ENCODE results near the gene PLA2G4A.

Gene PLA2G4A

DNA sequence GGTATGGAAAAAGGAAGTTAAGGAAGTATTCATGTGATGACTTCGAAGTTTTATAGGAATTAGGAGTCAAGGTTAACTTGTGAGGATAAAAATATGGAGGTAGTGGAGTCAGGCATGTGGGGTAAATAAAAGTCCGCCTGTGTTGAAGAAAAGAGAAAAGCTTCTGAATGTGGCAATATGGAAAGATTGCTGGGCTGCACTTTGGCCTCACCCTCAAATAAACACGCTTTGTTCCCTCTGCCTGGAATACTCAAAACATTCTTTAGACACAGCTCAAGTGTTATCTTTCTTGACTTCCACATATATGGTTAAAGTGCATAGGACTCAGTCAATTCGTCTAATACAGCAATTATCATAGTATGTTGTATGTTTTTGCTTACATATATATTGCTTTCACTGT, 137.7 kb downstream of the PLA2G4A start:
- H3K9me3 ChIP-seq (ENCODE audit: control insufficient read depth, low read depth, low read length), result no peaks in the 10 kb centered on the region
- no peaks in the 10 kb centered on the region for H3K36me3 ChIP-seq (ENCODE audit: control insufficient read depth, low read depth, low read length)
- no peak overlapping the region for H3K4me3 ChIP-seq (ENCODE audit: low read length)
- H3K4me1 ChIP-seq (ENCODE audit: control insufficient read depth, low read depth, low read length), result peaks cover 6% of the 10 kb centered on the region
- H3K9ac ChIP-seq (ENCODE audit: low read length), result no peak overlapping the region
- H3K27ac ChIP-seq (ENCODE audit: low read length), result no peak overlapping the region
- no peaks in the 10 kb centered on the region for H3K27me3 ChIP-seq (ENCODE audit: control insufficient read depth, insufficient read depth, low read length)

DNA sequence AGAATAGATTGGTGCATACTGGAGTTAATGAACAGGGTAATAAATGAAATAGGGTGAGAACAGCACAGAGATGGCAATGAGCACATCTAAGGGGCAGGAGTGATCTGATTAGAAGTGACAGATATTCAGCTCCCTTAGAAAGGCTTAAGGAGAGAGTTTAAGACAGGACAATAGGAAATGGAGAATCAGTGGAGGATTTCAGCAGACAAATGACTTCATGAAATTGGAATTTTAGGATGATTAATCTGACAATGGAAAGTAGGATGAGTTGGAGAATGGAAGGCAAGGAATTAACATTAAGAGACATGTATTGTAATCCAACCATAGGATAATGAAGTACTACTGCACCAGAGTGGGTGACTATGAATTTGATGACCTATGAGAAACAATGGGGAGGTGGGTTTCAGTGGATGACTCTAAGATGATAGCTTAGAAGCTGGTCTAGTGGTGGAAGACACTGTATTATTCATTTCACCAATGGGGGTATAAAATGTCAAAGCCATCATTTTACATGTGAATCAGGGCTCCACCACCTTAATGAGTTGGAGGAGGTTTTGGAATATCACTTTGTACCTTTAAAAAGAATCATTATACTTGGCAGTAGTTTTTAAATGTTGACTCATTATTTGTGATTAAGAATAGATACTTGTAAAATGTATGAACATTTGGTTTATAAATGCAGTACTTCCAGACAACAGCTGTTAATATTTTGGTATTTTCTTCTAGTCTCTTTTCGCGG, 139.1 kb downstream of the PLA2G4A start:
- no peak overlapping the region for H3K4me3 ChIP-seq (ENCODE audit: low read length)
- no peaks in the 10 kb centered on the region for H3K36me3 ChIP-seq (ENCODE audit: control insufficient read depth, low read depth, low read length)
- no peaks in the 10 kb centered on the region for H3K9me3 ChIP-seq (ENCODE audit: control insufficient read depth, low read depth, low read length)
- H3K4me1 ChIP-seq (ENCODE audit: control insufficient read depth, low read depth, low read length), result peaks cover 6% of the 10 kb centered on the region
- H3K27ac ChIP-seq (ENCODE audit: low read length), result no peak overlapping the region
- H3K9ac ChIP-seq (ENCODE audit: low read length), result no peak overlapping the region
- no peaks in the 10 kb centered on the region for H3K27me3 ChIP-seq (ENCODE audit: control insufficient read depth, insufficient read depth, low read length)

DNA sequence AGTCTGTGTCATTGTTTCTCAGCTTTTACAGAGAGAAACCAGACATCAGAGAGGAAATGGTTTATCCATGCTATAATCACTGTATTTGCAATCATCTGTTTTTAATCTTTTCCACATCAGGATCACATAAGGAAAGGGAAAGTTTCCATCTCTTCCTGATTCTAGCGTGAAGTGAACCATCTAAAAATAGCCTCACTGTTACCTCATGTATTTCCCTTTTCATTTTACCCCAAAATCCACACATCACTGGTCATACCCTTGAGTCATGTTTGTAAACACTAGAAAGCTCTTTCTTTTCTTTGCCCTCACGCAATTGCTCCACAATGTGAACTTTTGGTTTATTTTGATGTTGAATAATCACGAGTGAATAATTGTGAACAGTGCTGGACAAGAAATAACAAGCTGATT, 146.0 kb downstream of the PLA2G4A start:
- Histone ChIP-seq H3K9me3 (ENCODE audit: control insufficient read depth, low read depth, low read length) (no peaks in the 10 kb centered on the region), H3K27ac (ENCODE audit: low read length) (no peak overlapping the region), H3K36me3 (ENCODE audit: control insufficient read depth, low read depth, low read length) (no peaks in the 10 kb centered on the region), H3K9ac (ENCODE audit: low read length) (no peak overlapping the region), H3K4me3 (ENCODE audit: low read length) (no peak overlapping the region), H3K27me3 (ENCODE audit: control insufficient read depth, insufficient read depth, low read length) (no peaks in the 10 kb centered on the region), H3K4me1 (ENCODE audit: control insufficient read depth, low read depth, low read length) (no peaks in the 10 kb centered on the region)

DNA sequence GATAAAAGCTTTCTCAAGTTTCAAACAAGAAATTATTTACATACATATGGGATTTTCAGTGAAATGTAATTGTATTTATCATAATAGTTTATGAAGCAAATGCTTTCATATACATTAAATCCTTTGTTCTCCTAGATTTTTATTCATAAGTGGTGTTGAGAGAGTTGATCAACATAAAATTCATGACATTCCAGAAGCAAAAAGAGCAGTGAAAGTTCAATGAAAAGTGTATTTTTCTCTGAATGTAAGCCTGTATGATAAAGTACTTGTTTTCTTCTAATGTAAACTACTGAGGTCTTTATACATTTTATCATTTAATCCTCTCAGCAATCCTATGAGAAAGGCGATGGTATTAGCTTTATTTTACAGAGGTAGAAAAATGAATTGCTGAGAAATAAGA, 146.5 kb downstream of the PLA2G4A start:
- Histone ChIP-seq H3K36me3 (ENCODE audit: control insufficient read depth, low read depth, low read length) (no peaks in the 10 kb centered on the region), H3K27me3 (ENCODE audit: control insufficient read depth, insufficient read depth, low read length) (no peaks in the 10 kb centered on the region), H3K4me3 (ENCODE audit: low read length) (no peak overlapping the region), H3K4me1 (ENCODE audit: control insufficient read depth, low read depth, low read length) (no peaks in the 10 kb centered on the region), H3K27ac (ENCODE audit: low read length) (no peak overlapping the region), H3K9ac (ENCODE audit: low read length) (no peak overlapping the region), H3K9me3 (ENCODE audit: control insufficient read depth, low read depth, low read length) (no peaks in the 10 kb centered on the region)

DNA sequence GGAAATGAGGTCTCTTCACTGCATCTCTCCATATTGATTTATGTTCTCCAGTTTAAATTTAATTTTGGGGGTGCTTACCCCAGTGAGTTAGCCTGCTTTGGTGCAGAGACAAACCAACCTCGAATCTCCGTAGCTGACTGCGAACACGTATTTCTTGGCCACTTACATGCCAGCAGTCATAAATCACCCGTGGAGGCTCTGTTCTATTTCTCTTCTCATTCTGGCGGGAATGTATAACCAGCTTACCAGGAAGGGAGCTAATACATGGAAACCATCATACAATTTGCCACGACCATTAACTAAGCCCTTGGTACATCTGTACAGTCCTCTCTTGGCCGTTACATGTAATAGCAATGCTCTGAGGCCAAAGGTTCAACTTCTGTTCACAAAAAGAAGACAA, 148.0 kb downstream of the PLA2G4A start:
- Histone ChIP-seq H3K4me3 (ENCODE audit: low read length) (no peak overlapping the region), H3K36me3 (ENCODE audit: control insufficient read depth, low read depth, low read length) (no peaks in the 10 kb centered on the region)

DNA sequence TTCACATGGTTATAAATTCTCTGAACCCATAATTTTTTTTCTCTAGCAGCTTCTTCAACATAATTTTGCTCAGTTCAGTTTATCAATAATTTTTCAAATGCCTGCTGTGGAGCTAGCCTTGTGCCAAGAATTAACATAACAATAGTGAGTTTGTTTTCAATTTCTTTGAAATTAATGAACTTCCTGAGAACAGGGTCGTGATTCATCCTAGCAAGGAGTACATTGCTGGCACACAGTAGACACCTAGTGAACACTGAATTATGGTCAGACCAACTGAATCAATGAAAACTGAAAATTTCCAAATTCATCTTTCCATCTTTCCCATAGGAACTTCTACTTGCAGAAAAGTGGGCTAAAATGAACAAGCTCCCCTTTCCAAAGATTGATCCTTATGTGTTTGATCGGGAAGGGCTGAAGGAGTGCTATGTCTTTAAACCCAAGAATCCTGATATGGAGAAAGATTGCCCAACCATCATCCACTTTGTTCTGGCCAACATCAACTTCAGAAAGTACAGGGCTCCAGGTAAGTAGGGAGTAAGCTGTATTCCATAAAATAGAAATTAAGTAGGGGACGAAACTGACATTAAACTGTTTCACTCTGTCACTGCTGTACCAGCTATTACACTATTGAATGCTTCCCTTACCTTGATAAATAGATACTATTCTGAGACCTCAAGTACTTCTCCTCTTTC, 148.7 kb downstream of the PLA2G4A start:
- Histone ChIP-seq H3K9me3 (ENCODE audit: control insufficient read depth, low read depth, low read length) (no peaks in the 10 kb centered on the region), H3K36me3 (ENCODE audit: control insufficient read depth, low read depth, low read length) (no peaks in the 10 kb centered on the region), H3K27me3 (ENCODE audit: control insufficient read depth, insufficient read depth, low read length) (no peaks in the 10 kb centered on the region), H3K9ac (ENCODE audit: low read length) (no peak overlapping the region), H3K4me1 (ENCODE audit: control insufficient read depth, low read depth, low read length) (no peaks in the 10 kb centered on the region), H3K27ac (ENCODE audit: low read length) (no peak overlapping the region), H3K4me3 (ENCODE audit: low read length) (no peak overlapping the region)

More for the DNA sequence above, 148.0 kb downstream of the PLA2G4A start:
- Histone ChIP-seq H3K9ac (ENCODE audit: low read length) (no peak overlapping the region), H3K27me3 (ENCODE audit: control insufficient read depth, insufficient read depth, low read length) (no peaks in the 10 kb centered on the region), H3K4me1 (ENCODE audit: control insufficient read depth, low read depth, low read length) (no peaks in the 10 kb centered on the region), H3K27ac (ENCODE audit: low read length) (no peak overlapping the region), H3K9me3 (ENCODE audit: control insufficient read depth, low read depth, low read length) (no peaks in the 10 kb centered on the region)

DNA sequence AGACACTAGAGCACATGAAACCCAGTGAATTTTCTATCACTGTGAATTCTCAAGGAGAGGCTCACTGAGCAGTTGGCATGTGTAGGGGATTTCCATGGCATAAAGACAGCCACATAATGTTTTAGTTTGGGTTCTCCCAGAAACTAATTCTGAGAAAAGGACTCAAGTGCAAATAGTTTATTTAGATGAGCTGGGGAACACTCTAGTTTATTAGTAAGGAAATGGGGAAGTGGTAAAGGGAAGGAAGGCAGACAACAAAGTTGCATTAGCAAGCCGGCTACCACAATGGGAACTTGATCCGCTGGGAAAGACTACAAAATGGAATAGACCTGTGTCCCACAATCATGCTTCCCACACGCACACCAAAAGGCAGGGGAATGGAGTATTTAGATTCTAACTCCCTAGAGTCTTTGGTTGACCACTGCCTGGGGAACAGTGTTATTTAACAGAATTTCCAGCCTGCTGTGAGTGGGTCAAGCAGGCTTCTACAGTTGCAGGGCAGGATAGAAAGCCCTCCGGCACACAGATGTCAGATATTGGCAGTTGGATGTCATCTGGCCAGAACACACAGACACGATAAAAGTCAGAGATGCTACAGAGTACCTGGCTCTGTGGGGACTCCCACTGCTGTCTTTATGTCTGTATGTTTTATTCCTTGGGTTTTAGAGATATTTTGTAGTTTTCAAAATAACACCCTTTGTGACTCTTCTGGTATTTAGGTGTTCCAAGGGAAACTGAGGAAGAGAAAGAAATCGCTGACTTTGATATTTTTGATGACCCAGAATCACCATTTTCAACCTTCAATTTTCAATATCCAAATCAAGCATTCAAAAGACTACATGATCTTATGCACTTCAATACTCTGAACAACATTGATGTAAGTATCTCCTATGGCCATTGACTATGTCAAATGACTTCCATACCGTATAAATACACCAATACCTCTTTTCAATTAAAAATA, 150.1 kb downstream of the PLA2G4A start:
- Histone ChIP-seq H3K9me3 (ENCODE audit: control insufficient read depth, low read depth, low read length) (no peaks in the 10 kb centered on the region), H3K9ac (ENCODE audit: low read length) (no peak overlapping the region), H3K4me3 (ENCODE audit: low read length) (no peak overlapping the region), H3K27me3 (ENCODE audit: control insufficient read depth, insufficient read depth, low read length) (no peaks in the 10 kb centered on the region), H3K4me1 (ENCODE audit: control insufficient read depth, low read depth, low read length) (no peaks in the 10 kb centered on the region), H3K36me3 (ENCODE audit: control insufficient read depth, low read depth, low read length) (no peaks in the 10 kb centered on the region), H3K27ac (ENCODE audit: low read length) (no peak overlapping the region)

DNA sequence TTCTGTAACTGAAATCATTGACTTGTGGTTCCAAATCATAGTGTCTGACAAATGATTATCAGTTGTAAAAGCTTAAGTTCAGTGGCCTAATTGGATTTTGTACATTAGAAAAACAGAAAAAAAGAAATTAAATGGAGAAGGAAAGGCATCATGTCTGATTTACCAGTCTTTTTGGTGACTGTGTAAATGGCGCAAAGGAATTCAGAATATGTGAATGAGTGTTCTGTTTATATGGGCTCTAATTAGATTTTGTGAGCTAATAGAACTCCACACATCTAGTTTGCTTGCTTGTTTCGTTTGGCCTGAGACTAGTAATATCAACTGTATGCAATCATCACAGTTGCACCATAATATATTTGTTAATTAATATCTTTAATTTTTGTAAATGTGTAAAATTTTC, 151.7 kb downstream of the PLA2G4A start:
- no peaks in the 10 kb centered on the region for H3K9me3 ChIP-seq (ENCODE audit: control insufficient read depth, low read depth, low read length)
- peaks cover 3% of the 10 kb centered on the region for H3K4me1 ChIP-seq (ENCODE audit: control insufficient read depth, low read depth, low read length)
- H3K27ac ChIP-seq (ENCODE audit: low read length), result no peak overlapping the region
- no peak overlapping the region for H3K4me3 ChIP-seq (ENCODE audit: low read length)
- H3K36me3 ChIP-seq (ENCODE audit: control insufficient read depth, low read depth, low read length), result no peaks in the 10 kb centered on the region
- H3K27me3 ChIP-seq (ENCODE audit: control insufficient read depth, insufficient read depth, low read length), result no peaks in the 10 kb centered on the region
- no peak overlapping the region for H3K9ac ChIP-seq (ENCODE audit: low read length)

DNA sequence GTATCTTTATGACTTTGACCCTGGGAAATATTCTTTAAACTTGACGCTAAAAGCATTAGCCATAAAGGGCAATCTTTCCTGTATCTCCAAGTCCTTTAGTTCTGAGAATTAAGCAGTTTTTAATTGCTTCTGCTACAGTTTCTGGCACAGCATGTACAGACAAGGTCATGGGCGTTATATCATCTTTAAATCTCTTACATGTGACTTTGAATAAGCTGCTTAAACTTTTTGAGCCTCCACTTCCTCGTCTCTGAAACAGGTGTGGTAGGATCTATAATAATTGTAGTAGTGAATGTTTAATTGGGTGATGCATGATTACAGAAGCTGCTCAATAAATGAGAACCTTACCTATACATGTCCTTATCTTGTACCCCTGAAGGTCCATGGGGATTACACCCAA, 153.4 kb downstream of the PLA2G4A start:
- Histone ChIP-seq H3K9ac (ENCODE audit: low read length) (no peak overlapping the region), H3K4me3 (ENCODE audit: low read length) (no peak overlapping the region), H3K9me3 (ENCODE audit: control insufficient read depth, low read depth, low read length) (no peaks in the 10 kb centered on the region), H3K4me1 (ENCODE audit: control insufficient read depth, low read depth, low read length) (peaks cover 6% of the 10 kb centered on the region), H3K27ac (ENCODE audit: low read length) (no peak overlapping the region), H3K27me3 (ENCODE audit: control insufficient read depth, insufficient read depth, low read length) (no peaks in the 10 kb centered on the region), H3K36me3 (ENCODE audit: control insufficient read depth, low read depth, low read length) (no peaks in the 10 kb centered on the region)

DNA sequence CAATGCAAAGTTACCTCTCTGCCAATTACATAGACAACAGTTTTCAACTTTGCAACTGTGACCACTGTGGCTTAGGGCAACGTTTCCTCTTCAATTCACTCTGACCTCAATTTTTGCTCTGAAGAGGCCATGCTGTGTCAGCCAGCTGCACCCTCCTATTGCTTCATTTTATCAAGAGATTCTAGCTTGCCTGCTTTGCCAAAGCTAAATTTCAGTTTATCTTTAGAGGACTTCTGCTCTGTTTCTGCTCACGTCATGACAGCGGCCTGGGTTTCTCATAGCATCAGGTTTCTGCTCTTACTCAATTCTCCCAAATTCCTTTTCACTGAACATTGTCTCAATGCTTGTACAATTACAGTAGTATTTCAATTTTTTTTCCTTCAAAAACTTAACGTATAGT, 154.6 kb downstream of the PLA2G4A start:
- H3K9me3 ChIP-seq (ENCODE audit: control insufficient read depth, low read depth, low read length), result no peaks in the 10 kb centered on the region

DNA sequence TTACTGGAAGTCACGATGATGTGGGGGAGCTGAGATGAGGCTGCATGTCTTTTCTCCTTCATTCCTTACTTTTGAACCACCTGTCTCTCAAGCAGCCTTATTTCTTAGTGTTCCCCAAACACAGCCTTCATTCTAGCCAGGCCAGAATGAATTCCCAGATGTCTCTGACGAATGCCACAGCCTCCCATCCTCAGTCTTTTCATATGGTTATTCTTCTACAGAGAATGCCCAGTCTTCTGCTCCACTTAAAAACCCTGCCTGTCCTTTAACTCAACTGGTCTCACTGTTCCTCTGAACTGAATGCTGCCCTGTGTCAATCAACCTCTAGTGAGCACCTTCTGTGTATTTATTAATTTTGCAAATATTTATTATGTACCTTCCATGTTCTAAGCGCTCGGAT, 156.2 kb downstream of the PLA2G4A start:
- no peaks in the 10 kb centered on the region for H3K27me3 ChIP-seq (ENCODE audit: control insufficient read depth, insufficient read depth, low read length)
- no peak overlapping the region for H3K4me3 ChIP-seq (ENCODE audit: low read length)
- no peaks in the 10 kb centered on the region for H3K9me3 ChIP-seq (ENCODE audit: control insufficient read depth, low read depth, low read length)
- H3K36me3 ChIP-seq (ENCODE audit: control insufficient read depth, low read depth, low read length), result no peaks in the 10 kb centered on the region
- H3K9ac ChIP-seq (ENCODE audit: low read length), result no peak overlapping the region
- peaks cover 6% of the 10 kb centered on the region for H3K4me1 ChIP-seq (ENCODE audit: control insufficient read depth, low read depth, low read length)
- no peak overlapping the region for H3K27ac ChIP-seq (ENCODE audit: low read length)

More for the DNA sequence above, 154.6 kb downstream of the PLA2G4A start:
- peaks cover 6% of the 10 kb centered on the region for H3K4me1 ChIP-seq (ENCODE audit: control insufficient read depth, low read depth, low read length)
- no peaks in the 10 kb centered on the region for H3K27me3 ChIP-seq (ENCODE audit: control insufficient read depth, insufficient read depth, low read length)
- H3K36me3 ChIP-seq (ENCODE audit: control insufficient read depth, low read depth, low read length), result no peaks in the 10 kb centered on the region
- no peak overlapping the region for H3K27ac ChIP-seq (ENCODE audit: low read length)
- no peak overlapping the region for H3K4me3 ChIP-seq (ENCODE audit: low read length)
- no peak overlapping the region for H3K9ac ChIP-seq (ENCODE audit: low read length)

Measured in iPS-18a (cell line).